ENCODE data around the gene ITPK1.
A peak's percentile ranks its signal among the peaks of the same experiment; 100 is the strongest.

Gene ITPK1

DNA sequence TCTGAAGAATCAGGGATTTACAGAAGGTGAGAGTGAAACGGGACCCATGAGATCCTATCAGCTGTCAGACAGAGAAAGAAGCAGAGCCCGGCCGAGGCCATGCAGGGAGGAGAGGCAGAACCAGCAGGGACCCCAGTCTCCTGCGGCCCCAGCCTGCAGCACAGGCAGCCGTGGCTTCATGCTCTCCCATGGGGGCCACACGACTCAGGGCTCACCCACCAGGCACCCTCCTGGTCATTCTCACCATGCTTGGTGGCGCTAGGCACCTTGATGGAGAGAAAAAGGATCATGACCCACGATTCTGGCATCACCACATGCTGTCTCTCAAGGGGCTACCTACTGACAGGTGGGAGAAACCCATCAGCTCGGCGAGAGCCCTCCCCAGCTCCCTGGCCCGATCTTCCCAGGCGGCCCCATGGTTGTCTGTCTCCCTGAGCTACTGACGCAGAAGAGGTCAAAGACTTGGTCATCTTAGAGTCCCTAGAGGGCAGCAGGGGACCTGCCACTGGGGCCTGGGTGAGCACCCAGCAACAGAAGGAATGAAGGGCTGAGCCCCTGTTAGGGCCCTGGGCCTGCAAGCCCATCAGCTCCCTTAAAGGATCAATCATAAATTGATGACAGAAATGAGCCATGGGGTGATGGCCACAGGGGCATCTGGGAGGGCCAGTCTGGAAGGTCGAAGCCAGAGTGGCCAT, 58.0 kb downstream of the ITPK1 start:
- DNase-seq: no peak

DNA sequence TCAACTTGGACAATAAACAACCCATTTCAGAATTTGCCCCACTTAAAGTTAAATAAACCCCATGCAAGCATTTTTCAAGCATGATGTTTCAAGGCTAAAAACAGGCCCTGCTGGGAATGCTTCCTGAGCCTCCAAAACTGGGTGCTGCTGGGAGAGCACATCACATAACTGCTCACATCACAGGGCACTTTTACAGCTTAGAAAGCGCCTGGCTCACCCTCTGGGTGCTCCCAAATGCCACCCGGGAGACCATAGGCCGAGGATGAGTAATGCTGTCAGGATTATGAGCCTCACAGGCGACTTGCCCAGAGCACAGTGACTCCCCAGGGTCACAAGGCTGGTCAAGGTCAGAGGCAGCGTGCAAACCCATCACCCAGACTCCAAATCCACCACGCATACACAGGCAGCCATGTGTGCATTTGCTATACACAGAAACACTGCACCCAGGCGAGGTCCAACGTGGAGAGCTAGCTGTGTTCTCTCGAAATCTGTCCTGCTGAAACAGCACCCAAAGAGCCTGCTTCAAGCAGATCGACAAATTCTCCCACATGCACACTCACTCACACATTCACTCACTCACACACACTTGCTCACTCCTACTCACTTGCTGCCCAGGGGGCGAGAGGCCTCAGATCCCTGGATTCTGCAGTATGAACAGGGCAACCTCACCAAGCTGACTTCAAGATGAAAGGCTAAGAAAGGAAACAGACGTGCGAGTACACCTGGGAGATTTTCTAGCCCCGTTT, 58.7 kb downstream of the ITPK1 start:
- DNase-seq: no peak

- DNase-seq: no peak
Measured at GRCh38 chr14:93056166-93056839, 59.4 kb downstream of the ITPK1 start.

DNA sequence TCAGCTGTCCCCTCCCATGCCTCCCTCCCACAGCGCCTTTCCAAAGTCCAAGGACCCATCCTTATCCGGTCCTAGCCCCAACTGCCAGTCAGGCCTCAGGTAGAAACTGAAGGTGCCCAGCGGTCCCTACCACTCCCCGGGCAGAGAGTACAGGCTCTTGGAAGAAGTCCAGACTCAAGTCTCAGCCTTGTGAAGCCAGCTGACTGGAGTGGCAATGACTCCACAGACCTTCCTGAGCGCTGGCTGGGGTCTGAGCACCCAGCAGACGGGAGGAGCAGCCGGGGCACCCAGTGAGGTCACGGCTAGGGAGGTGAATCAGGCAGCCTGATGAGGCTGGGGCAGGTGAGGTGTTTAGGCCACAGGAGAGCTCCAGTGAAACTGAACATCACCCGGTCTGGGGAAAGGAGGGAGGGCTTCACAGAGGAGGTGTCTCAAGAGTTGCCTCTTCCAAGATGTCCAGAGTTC, 60.0 kb downstream of the ITPK1 start:
- DNase-seq: no peak

DNA sequence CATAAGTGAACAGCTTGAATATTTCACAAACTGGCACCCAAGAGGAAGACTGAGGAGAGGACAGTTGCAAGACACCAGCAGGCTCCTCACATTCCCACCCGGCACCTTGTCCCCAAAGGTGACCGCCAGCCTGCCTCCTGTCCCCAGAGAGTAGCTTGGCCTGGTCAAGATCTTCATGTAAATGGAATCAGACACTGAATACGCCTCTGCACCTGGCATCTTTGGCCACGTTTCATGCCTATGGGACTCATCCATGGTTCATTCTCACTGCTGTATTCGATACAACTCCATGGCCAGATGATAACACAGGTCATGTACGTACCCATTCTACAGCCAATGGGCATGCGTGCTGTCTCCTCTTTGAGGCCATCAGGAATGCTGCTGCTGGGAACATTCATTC, 60.8 kb downstream of the ITPK1 start:
- no peak for DNase-seq

- no peak for DNase-seq
Measured at GRCh38 chr14:93054006-93054405, 61.7 kb downstream of the ITPK1 start.

GRCh38 chr14:93051600-93052546, 63.9 kb downstream of the ITPK1 start:
- DNase-seq: no peak

DNA sequence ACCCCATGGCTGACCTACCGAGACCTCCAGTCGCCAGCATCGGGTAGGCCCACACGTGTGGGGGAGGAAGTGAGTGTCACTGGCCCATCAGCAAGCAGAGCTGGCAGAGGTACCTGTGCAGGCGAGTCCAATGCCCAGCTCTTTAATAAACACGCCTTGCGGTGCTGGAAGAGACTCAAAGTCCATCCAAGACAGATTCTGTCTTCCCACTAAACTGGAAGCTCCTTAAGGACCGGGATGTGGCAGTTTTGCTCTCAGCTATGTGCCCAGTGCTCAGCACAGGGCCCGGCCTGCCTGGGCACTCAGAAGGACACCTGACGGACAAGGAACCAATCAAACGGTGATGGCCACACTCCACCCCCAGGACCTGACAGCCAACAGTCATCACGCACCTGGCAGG, 65.0 kb downstream of the ITPK1 start:
- no peak for DNase-seq

GRCh38 chr14:93049867-93050331, 65.8 kb downstream of the ITPK1 start:
- no peak for DNase-seq

GRCh38 chr14:93049315-93049714, 66.4 kb downstream of the ITPK1 start:
- DNase-seq: no peak

GRCh38 chr14:93048843-93049242, 66.9 kb downstream of the ITPK1 start:
- no peak for DNase-seq

DNA sequence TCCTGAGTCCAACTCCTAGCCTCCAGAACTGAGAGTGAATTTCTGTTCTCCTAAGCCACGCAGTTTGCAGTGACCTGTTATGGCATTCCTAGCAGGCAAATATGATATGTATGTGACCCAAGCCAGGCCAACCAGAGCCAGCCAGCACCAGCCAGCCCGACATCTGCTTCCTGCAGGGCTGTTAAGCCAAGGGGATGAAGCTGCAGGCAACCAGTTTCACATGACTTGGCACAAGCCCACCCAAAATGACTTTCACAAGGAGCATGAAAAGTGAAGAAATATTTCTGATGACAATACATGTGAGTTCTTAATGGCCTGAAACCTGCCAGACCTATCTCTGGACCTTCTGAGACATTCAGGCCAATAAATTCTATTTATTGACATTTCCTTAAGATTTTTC, 68.1 kb downstream of the ITPK1 start:
- no peak for DNase-seq

GRCh38 chr14:93047157-93047556, 68.6 kb downstream of the ITPK1 start:
- DNase-seq: no peak

- no peak for DNase-seq
Measured at GRCh38 chr14:93046705-93047050, 69.0 kb downstream of the ITPK1 start.

DNA sequence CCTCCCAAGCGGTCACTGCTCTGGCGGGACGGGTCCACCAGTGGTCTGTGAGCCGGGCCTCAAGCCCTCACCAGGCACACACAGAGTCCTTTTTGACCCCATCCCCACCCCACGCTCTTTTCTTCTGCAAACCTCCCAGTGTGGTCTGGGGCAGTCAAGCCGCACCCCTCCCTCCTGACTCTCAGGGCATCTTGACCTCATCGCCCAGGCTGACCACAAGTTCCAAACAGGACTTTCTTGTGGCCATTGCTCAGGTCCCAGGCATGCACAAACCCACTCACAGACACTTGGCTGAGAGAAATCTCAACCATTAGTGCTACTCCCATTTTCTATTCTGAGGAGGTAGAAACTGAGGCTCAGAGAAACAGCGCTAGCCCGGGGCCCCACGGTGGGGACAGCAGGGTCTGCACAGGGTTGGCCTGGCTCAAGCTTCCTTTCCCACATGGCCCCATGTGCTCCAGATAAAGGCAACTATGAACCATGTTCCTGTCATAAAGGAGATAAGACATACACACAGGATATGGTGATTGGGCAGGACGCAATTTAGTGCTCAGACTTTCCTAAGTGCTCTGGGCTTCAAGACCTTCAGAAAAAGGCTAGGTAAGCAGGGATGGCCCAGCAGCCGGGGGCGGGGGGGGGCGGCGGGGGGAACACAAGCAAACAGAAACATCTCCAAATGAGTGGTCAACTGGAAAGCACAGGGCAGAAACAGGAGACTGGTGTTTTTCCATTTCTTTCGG, 69.6 kb downstream of the ITPK1 start:
- DNase-seq: no peak

- peak in 1 of 2 experiments; percentile 54 for DNase-seq
Measured at GRCh38 chr14:93045211-93045674, 70.5 kb downstream of the ITPK1 start.

GRCh38 chr14:93044556-93044955, 71.2 kb downstream of the ITPK1 start:
- no peak for DNase-seq

- DNase-seq: no peak
Measured at GRCh38 chr14:93044121-93044520, 71.6 kb downstream of the ITPK1 start.

DNA sequence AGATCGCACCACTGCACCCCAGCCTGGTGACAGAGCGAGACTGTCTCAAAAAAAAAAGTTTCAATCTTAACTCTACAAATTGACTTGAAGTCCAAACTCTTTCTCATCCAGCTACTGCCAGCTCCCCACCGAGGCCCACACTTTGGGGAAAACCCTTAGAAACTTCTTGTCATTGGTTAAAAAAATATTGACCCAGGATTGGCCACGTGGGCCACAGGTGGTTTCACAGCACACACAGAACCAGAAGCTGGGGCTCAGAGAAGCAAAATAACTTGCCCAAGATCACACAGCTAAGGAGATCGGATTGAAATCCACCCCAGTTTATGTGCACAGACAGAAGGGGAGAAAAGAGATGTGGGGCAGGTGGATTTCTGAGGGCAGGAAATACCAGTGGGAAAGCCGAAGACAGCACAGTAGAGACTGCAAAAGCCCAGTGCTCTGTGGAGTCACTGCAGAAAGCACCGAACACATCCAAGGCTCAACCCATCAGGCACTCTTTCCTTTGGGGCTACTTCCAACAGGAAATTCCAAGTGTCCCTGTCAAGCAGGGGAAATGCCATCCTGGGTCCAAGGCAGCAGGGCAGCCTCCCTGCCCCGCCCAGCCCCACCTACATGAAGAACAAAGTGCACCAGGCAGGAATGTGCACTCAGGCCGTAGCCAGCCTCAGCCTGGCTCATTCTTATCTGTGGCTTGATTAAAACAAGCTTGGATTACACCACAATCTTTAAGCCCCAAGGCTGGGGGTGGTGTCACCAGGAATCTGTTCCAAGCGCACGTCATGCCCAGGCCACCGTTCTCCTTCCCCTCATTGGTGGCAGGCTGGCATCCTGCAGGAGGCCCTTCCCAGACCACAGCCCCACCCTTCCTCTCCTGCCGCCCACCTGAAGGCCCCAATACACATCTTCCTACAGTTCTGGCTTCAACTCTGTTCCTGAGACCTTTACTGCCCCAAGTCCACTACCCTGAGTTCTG, 72.5 kb downstream of the ITPK1 start:
- no peak for DNase-seq

GRCh38 chr14:93041830-93042229, 73.9 kb downstream of the ITPK1 start:
- DNase-seq: no peak

GRCh38 chr14:93040982-93041381, 74.7 kb downstream of the ITPK1 start:
- no peak for DNase-seq
